GM19035 (cell line): Measurements from ENCODE around the gene CELF2.

Experiments
- ATAC-seq: cut with Tn5 transposase; IDR thresholded peaks from one replicate; pipeline ENCODE4 v1.9.1; 2021; ENCODE audit not compliant: unreplicated experiment

The CELF2 gene

GRCh38 chr10:11290156-11290890, 272.7 kb downstream of the CELF2 start:
- no peak for ATAC-seq

- ATAC-seq = no peak
Measured at GRCh38 chr10:11292576-11293302, 275.1 kb downstream of the CELF2 start.

- no peak for ATAC-seq
Measured at GRCh38 chr10:11293332-11293731, 275.7 kb downstream of the CELF2 start.

GRCh38 chr10:11294831-11295450, 277.3 kb downstream of the CELF2 start:
- no peak for ATAC-seq

GRCh38 chr10:11295492-11295891, 277.8 kb downstream of the CELF2 start:
- no peak for ATAC-seq

GRCh38 chr10:11297136-11297535, 279.5 kb downstream of the CELF2 start:
- no peak for ATAC-seq

GRCh38 chr10:11298116-11298515, 280.4 kb downstream of the CELF2 start:
- no peak for ATAC-seq

GRCh38 chr10:11299125-11299524, 281.5 kb downstream of the CELF2 start:
- no peak for ATAC-seq

GRCh38 chr10:11300026-11300425, 282.4 kb downstream of the CELF2 start:
- no peak for ATAC-seq

GRCh38 chr10:11300563-11300962, 282.9 kb downstream of the CELF2 start:
- ATAC-seq = no peak

- ATAC-seq = no peak
Measured at GRCh38 chr10:11301571-11302111, 284.0 kb downstream of the CELF2 start.

GRCh38 chr10:11302181-11302580, 284.5 kb downstream of the CELF2 start:
- no peak for ATAC-seq

GRCh38 chr10:11303361-11304170, 285.9 kb downstream of the CELF2 start:
- ATAC-seq = no peak

- ATAC-seq = no peak
Measured at GRCh38 chr10:11304906-11305585, 287.4 kb downstream of the CELF2 start.

GRCh38 chr10:11305825-11306593, 288.3 kb downstream of the CELF2 start:
- no peak for ATAC-seq

- ATAC-seq = no peak
Measured at GRCh38 chr10:11307004-11307403, 289.3 kb downstream of the CELF2 start.

GRCh38 chr10:11307937-11308336, 290.3 kb downstream of the CELF2 start:
- ATAC-seq = no peak

- ATAC-seq = no peak
Measured at GRCh38 chr10:11311027-11311426, 293.4 kb downstream of the CELF2 start.

- no peak for ATAC-seq
Measured at GRCh38 chr10:11313463-11313862, 295.8 kb downstream of the CELF2 start.
